GM12878 (cell line): ENCODE measurements around the gene PLS3. TPM values are rescaled to one million over a fixed set of nuclear protein-coding genes. Genes with fewer than 3 reads are reported as not detected.

ENCODE experiments used
- ATAC-seq: fragments of 200-7000 bp; cut with Tn5 transposase; 3 replicates; pipeline ENCODE4 v1.9.1; 2020; ENCODE audit warnings: mild to moderate bottlenecking, moderate library complexity
- BruUV-seq: library from RNA; stranded (reverse); fragments of 400-500 nt; replicated peaks from 2 replicates; lab custom pipeline; 2021; lab: Mats Ljungman, UMichigan
- CTCF ChIA-PET: fragments of 300-600 bp; sonication (Branson Sonifier 250); formaldehyde crosslinking; extraction: SDS; loops from one replicate; lab custom pipeline; 2021; ENCODE audit warnings: inconsistent platforms; lab: Yijun Ruan, JAX
- POLR2A ChIA-PET: fragments of 350-600 bp; formaldehyde crosslinking; extraction: SDS; loops from one replicate; lab custom pipeline; 2021; ENCODE audit warnings: inconsistent platforms; lab: Charles Lee
- RAD21 ChIA-PET: fragments of 300-600 bp; sonication (Branson Sonifier 250); formaldehyde crosslinking; loops from one replicate; lab custom pipeline; 2023; ENCODE audit warnings: antibody characterized with exemption; ENCODE audit not compliant: unreplicated experiment; lab: Charles Lee
- SMC1A ChIA-PET: fragments of 300-600 bp; sonication (Branson Sonifier 250); formaldehyde crosslinking; loops from one replicate; lab custom pipeline; 2023; ENCODE audit not compliant: unreplicated experiment, uncharacterized antibody; lab: Charles Lee
- DNase-seq: peaks from one replicate; pipeline ENCODE4 v3.0.0-alpha.2; 2011; ENCODE audit warnings: low read depth, low spot score
- FAIRE-seq: peaks from 3 replicates; lab custom pipeline; 2011; peaks lifted over from hg19 to GRCh38; lab: Jason Lieb, UNC
- H2AFZ ChIP-seq: 2 replicates; pipeline ENCODE4 v1.6.0; 2011; ENCODE audit warnings: low read depth, low read length, control low read depth; ENCODE audit not compliant: control insufficient read depth
- H3K27ac ChIP-seq: 2 replicates; pipeline ENCODE4 v1.5.1; 2011; ENCODE audit warnings: control low read depth; ENCODE audit not compliant: control insufficient read depth, insufficient read depth
- H3K27me3 ChIP-seq, 2 experiments: replicated peaks in 1 of 2; 2 replicates each; pipeline versions ENCODE4 v1.6.0 to v1.6.1; 2011; ENCODE audit warnings: low read length in 1 of 2; ENCODE audit not compliant: control insufficient read depth in 2 of 2, insufficient read depth in 2 of 2
- H3K36me3 ChIP-seq, 2 experiments: 2 replicates each; pipeline ENCODE4 v1.5.1; 2011; ENCODE audit warnings: low read length in 1 of 2; ENCODE audit not compliant: control insufficient read depth in 2 of 2, insufficient read depth in 2 of 2
- H3K4me1 ChIP-seq: 2 replicates; pipeline ENCODE4 v1.6.1; 2011; ENCODE audit warnings: mild to moderate bottlenecking, low read length, moderate library complexity, mixed read lengths; ENCODE audit not compliant: control insufficient read depth, insufficient read depth
- H3K4me2 ChIP-seq: 2 replicates; pipeline ENCODE4 v1.6.0; 2011; ENCODE audit warnings: control low read depth; ENCODE audit not compliant: control insufficient read depth, insufficient read depth
- H3K4me3 ChIP-seq: fragments of 200-600 bp; sonication (generic); 2 replicates; pipeline ENCODE4 v1.5.1; 2016
- H3K79me2 ChIP-seq: 2 replicates; pipeline ENCODE4 v1.6.0; 2011; ENCODE audit warnings: low read length; ENCODE audit not compliant: control insufficient read depth, insufficient read depth
- H3K9ac ChIP-seq: 2 replicates; pipeline ENCODE4 v1.8.0; 2011; ENCODE audit warnings: low read length, control low read depth, mixed read lengths; ENCODE audit not compliant: control insufficient read depth, insufficient read depth
- H3K9me3 ChIP-seq: replicated peaks from 3 replicates; pipeline ENCODE4 v1.5.1; 2011; ENCODE audit warnings: mild to moderate bottlenecking, low read length; ENCODE audit not compliant: control insufficient read depth, insufficient read depth
- H4K20me1 ChIP-seq: 2 replicates; pipeline ENCODE4 v1.6.0; 2011; ENCODE audit not compliant: control insufficient read depth, insufficient read depth
- KDM1A ChIP-seq: fragments of 200-600 bp; sonication (generic); IDR thresholded peaks from 2 replicates; pipeline ENCODE4 v1.6.1; 2016; ENCODE audit warnings: borderline replicate concordance
- MYB ChIP-seq: fragments of 150-350 bp; IDR thresholded peaks from 2 replicates; pipeline ENCODE4 v1.6.1; 2014; ENCODE audit warnings: mild to moderate bottlenecking, low read depth, low read length, borderline replicate concordance
- PKNOX1 ChIP-seq: fragments of 450-650 bp; IDR thresholded peaks from 2 replicates; pipeline ENCODE4 v1.6.1; 2016; ENCODE audit warnings: mild to moderate bottlenecking
- RAD51 ChIP-seq: fragments of 450-650 bp; IDR thresholded peaks from 2 replicates; pipeline ENCODE4 v1.6.1; 2016; ENCODE audit warnings: moderate library complexity, mild to moderate bottlenecking, inconsistent platforms
- RUNX3 ChIP-seq: IDR thresholded peaks from 2 replicates; pipeline ENCODE4 v1.6.1; 2012; ENCODE audit warnings: low read length, inconsistent platforms
- SMC3 ChIP-seq: IDR thresholded peaks from 2 replicates; pipeline ENCODE4 v1.6.1; 2011; ENCODE audit warnings: low read length, improper control_type of control experiment, borderline replicate concordance
- WGBS: methylation state at CpG from one replicate; pipeline ENCODE4 v1.1.6; 2016; ENCODE audit warnings: low lambda C conversion rate; ENCODE audit not compliant: insufficient replicate concordance, insufficient coverage; ENCODE audit errors: missing lambda C conversion rate; 5-methylcytosine and 5-hydroxymethylcytosine counted together
- in situ Hi-C: fragments of 300-500 bp; cut with MboI; formaldehyde crosslinking; loops from 9 replicates; pipeline ENCODE4 v1.14.3; 2018; ENCODE audit warnings: mixed read lengths
- intact Hi-C: fragments of 100-400 bp; cut with micrococcal nuclease; formaldehyde crosslinking; loops from one replicate; pipeline ENCODE4 v1.14.2; 2022; ENCODE audit not compliant: unreplicated experiment
- polyA plus RNA-seq, 11 experiments: library from polyadenylated mRNA; depleted of rRNA in 4 of 11; unstranded in 6 of 11; stranded (reverse) in 5 of 11; fragments of >200 nt; fragmentation: Nextera tagmentation in 4 of 11; fragmentation: Illumina TruSeq in 1 of 11; extraction: Ambion mirVana in 4 of 11; extraction: Trizol in 1 of 11; gene quantifications; 1 replicate in 1 of 11; 2 replicates in 10 of 11; pipeline versions ENCODE4 v1.2.1 to v1.2.3, GENCODE V29; 2011 to 2016; ENCODE audit warnings: inconsistent platforms in 2 of 11, missing spikeins in 2 of 11, low read depth in 1 of 11
- total RNA-seq, 4 experiments: library from RNA; depleted of rRNA in 3 of 4; stranded (reverse); fragments of >200 nt in 3 of 4; fragmentation: Illumina TruSeq in 1 of 4; extraction: Trizol in 1 of 4; gene quantifications; 2 replicates each; pipeline versions ENCODE4 v1.2.1 to v1.2.3, GENCODE V29; 2013 to 2021
- TF ChIP-seq, protein P1 (sequence below): IDR thresholded peaks from 2 replicates; pipeline ENCODE4 v1.6.1; 2011; ENCODE audit warnings: mild to moderate bottlenecking, low read depth, low read length, moderate library complexity; ENCODE audit not compliant: insufficient replicate concordance

The PLS3 gene
- total and polyA plus RNA-seq, 10 of the 15 experiments (the other 5 are each of a cell fraction or from before 2014, with no cell fraction given): 47.6 to 236 (median 174) TPM

GRCh38 chrX:115622534-115622933 lies 61.6 kb downstream of the PLS3 start (continued):
- TF ChIP-seq, protein P1, sequence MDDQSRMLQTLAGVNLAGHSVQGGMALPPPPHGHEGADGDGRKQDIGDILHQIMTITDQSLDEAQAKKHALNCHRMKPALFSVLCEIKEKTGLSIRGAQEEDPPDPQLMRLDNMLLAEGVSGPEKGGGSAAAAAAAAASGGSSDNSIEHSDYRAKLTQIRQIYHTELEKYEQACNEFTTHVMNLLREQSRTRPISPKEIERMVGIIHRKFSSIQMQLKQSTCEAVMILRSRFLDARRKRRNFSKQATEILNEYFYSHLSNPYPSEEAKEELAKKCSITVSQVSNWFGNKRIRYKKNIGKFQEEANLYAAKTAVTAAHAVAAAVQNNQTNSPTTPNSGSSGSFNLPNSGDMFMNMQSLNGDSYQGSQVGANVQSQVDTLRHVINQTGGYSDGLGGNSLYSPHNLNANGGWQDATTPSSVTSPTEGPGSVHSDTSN: no peak
- TF ChIP-seq MYB: no peak

- no peaks in the 10 kb centered on the region for H4K20me1 ChIP-seq
- no peaks in the 10 kb centered on the region for H3K36me3 ChIP-seq
- DNase-seq (no peak), FAIRE-seq (peak; percentile 57), ATAC-seq (no peak)
- no peak overlapping the region for H2AFZ ChIP-seq
- ChIA-PET RAD21 (no interaction called here), CTCF (interaction anchor here (2.0 kb wide), 1 partner anchor 15 kb away, joined by 6 read pairs; no protein-coding TSS in a partner anchor), POLR2A (no interaction called here), SMC1A (no interaction called here)
- H3K9me3 ChIP-seq: no peaks in the 10 kb centered on the region
- peak; percentile 5; the same call in 1 of the 2 replicates for TF ChIP-seq RUNX3
- no peak for TF ChIP-seq SMC3
- no peak for TF ChIP-seq RAD51
- no peak for TF ChIP-seq PKNOX1
- no peak for TF ChIP-seq KDM1A
- no peaks in the 10 kb centered on the region for H3K79me2 ChIP-seq
- intact Hi-C loops (no loop called here), in situ Hi-C loops (no loop called here)
- no peaks in the 10 kb centered on the region for H3K4me1 ChIP-seq
- H3K27ac ChIP-seq: no peak overlapping the region
- no peak overlapping the region for H3K9ac ChIP-seq
- no peaks in the 10 kb centered on the region for H3K27me3 ChIP-seq
- no peak overlapping the region for H3K4me3 ChIP-seq
- BruUV-seq: no TSS peak
- 88% methylated on average over 1 of the region's 1 CpG for WGBS
- H3K4me2 ChIP-seq: no peak overlapping the region
Measured at GRCh38 chrX:115624916-115625315, 63.9 kb downstream of the PLS3 start.
